Panc1 (cell line): ENCODE measurements around the gene CD55. TPM values are rescaled to one million over a fixed set of nuclear protein-coding genes. Genes with fewer than 3 reads are reported as not detected.

Source experiments
- ATAC-seq: fragments of 200-7000 bp; cut with Tn5 transposase; 2 replicates; pipeline ENCODE4 v1.9.1; 2020; ENCODE audit warnings: mild to moderate bottlenecking, moderate library complexity
- BruUV-seq: library from RNA; stranded (reverse); fragments of 400-500 nt; replicated peaks from 2 replicates; lab custom pipeline; 2021; lab: Mats Ljungman, UMichigan
- CTCF ChIA-PET: fragments of 300-600 bp; sonication (Branson Sonifier 250); formaldehyde crosslinking; loops from one replicate; lab custom pipeline; 2022; ENCODE audit warnings: antibody characterized with exemption; lab: Charles Lee
- POLR2A ChIA-PET: fragments of 300-600 bp; sonication (Branson Sonifier 250); formaldehyde crosslinking; loops from one replicate; lab custom pipeline; 2022; ENCODE audit warnings: antibody characterized with exemption; lab: Charles Lee
- DNase-seq: peaks from one replicate; pipeline ENCODE4 v3.0.0-alpha.2; 2010; ENCODE audit warnings: low read depth, low spot score
- H3K27ac ChIP-seq: 2 replicates; pipeline ENCODE4 v1.5.1; 2011; ENCODE audit warnings: mild to moderate bottlenecking, low read length, inconsistent platforms
- H3K27me3 ChIP-seq: fragments of 200-500 bp; sonication (Bioruptor generic); 2 replicates; pipeline ENCODE4 v1.6.0; 2014; ENCODE audit warnings: low read length, inconsistent platforms; ENCODE audit not compliant: control insufficient read depth, insufficient read depth
- H3K36me3 ChIP-seq: fragments of 200-500 bp; sonication (Bioruptor generic); 2 replicates; pipeline ENCODE4 v1.5.1; 2014; ENCODE audit warnings: inconsistent platforms, mild to moderate bottlenecking, low read length, moderate library complexity; ENCODE audit not compliant: control insufficient read depth, insufficient read depth
- H3K4me1 ChIP-seq: 2 replicates; pipeline ENCODE4 v1.5.1; 2011; ENCODE audit warnings: inconsistent platforms, mild to moderate bottlenecking, low read length, moderate library complexity; ENCODE audit not compliant: control insufficient read depth, insufficient read depth
- H3K4me3 ChIP-seq, 2 experiments: 2 replicates each; pipeline ENCODE4 v1.5.1; 2011 to 2012; ENCODE audit warnings: low read depth in 2 of 2, low read length in 2 of 2, mild to moderate bottlenecking in 2 of 2, inconsistent platforms in 1 of 2, moderate library complexity in 1 of 2
- H3K9me3 ChIP-seq: fragments of 200-500 bp; sonication (Bioruptor generic); 2 replicates; pipeline ENCODE4 v1.5.1; 2014; ENCODE audit warnings: low read depth, mild to moderate bottlenecking, inconsistent platforms, low read length, moderate library complexity; ENCODE audit not compliant: control insufficient read depth, insufficient read depth
- CTCF ChIP-seq: fragments of 450-650 bp; IDR thresholded peaks from 2 replicates; pipeline ENCODE4 v1.5.1; 2017; ENCODE audit warnings: mild to moderate bottlenecking
- POLR2AphosphoS5 ChIP-seq: IDR thresholded peaks from 2 replicates; pipeline ENCODE4 v1.6.1; 2012; ENCODE audit warnings: mild to moderate bottlenecking, low read depth, low read length, moderate library complexity
- REST ChIP-seq, 2 experiments: IDR thresholded peaks; 2 replicates each; pipeline ENCODE4 v1.6.1; 2011 to 2012; ENCODE audit warnings: low read depth in 2 of 2, control low read depth in 1 of 2, low read length in 1 of 2, mild to moderate bottlenecking in 1 of 2, moderate library complexity in 1 of 2; ENCODE audit not compliant: insufficient read depth in 1 of 2
- SIN3A ChIP-seq: IDR thresholded peaks from 2 replicates; pipeline ENCODE4 v1.6.1; 2012; ENCODE audit warnings: low read depth, mild to moderate bottlenecking, low read length, moderate library complexity, borderline replicate concordance; ENCODE audit not compliant: insufficient read depth
- TCF7L2 ChIP-seq: IDR thresholded peaks from 2 replicates; pipeline ENCODE4 v1.6.1; 2011; ENCODE audit warnings: mild to moderate bottlenecking, low read depth, low read length, inconsistent platforms
- in situ Hi-C: cut with HindIII; loops from 2 replicates; pipeline ENCODE4 v1.10.0; 2016; ENCODE audit warnings: low sequenced_read_pairs, low pct_unique_long_range_greater_than_20kb
- intact Hi-C: fragments of 100-400 bp; cut with micrococcal nuclease; formaldehyde crosslinking; loops from one replicate; pipeline ENCODE4 v1.10.0; 2022; ENCODE audit not compliant: unreplicated experiment
- total RNA-seq: library from RNA; stranded (reverse); gene quantifications from one replicate; pipeline ENCODE4 v1.2.1, GENCODE V29; 2021; ENCODE audit not compliant: unreplicated experiment

The CD55 gene
- total RNA-seq, 1 experiment from 2014 or later, result 12.1 TPM

- Histone ChIP-seq H3K27me3 (no peaks in the 10 kb centered on the region), H3K4me1 (no peaks in the 10 kb centered on the region), H3K36me3 (no peaks in the 10 kb centered on the region), H3K27ac (no peak overlapping the region), H3K9me3 (no peaks in the 10 kb centered on the region), H3K4me3 (no peak overlapping the region)
- ChIA-PET POLR2A (no interaction called here), CTCF (no interaction called here)
- DNase-seq, result no peak
- intact Hi-C loops, result no loop called here
- no TSS peak for BruUV-seq
- ATAC-seq, result no peak
- TF ChIP-seq TCF7L2, result no peak
- TF ChIP-seq POLR2AphosphoS5, result no peak
- TF ChIP-seq REST (IDR thresholded peaks at IDR 0.05; ENCODE audit: insufficient read depth in 1 of 2, low read depth in 2 of 2, low read length in 1 of 2), result no peak
- TF ChIP-seq SIN3A, result no peak
- TF ChIP-seq CTCF, result no peak
- in situ Hi-C loops, result no loop called here
Measured at GRCh38 chr1:207286786-207287468, 34.6 kb upstream of the CD55 start.

- no peaks in the 10 kb centered on the region for H3K27me3 ChIP-seq
- no peaks in the 10 kb centered on the region for H3K9me3 ChIP-seq
- ATAC-seq (no peak), DNase-seq (no peak)
- POLR2A ChIA-PET, result no interaction called here
- no TSS peak for BruUV-seq
- CTCF ChIA-PET, result no interaction called here
- no peaks in the 10 kb centered on the region for H3K4me1 ChIP-seq
- H3K36me3 ChIP-seq, result no peaks in the 10 kb centered on the region
- H3K27ac ChIP-seq, result no peak overlapping the region
- intact Hi-C loops, result no loop called here
- TF ChIP-seq CTCF, result no peak
- H3K4me3 ChIP-seq, result no peak overlapping the region
- in situ Hi-C loops, result no loop called here
Measured at GRCh38 chr1:207288315-207288714, 33.2 kb upstream of the CD55 start.
